ENCODE results near the gene CYP3A7.
"Not testable (repeated sequence)": the region's sequence is repeated elsewhere in the genome, so short reads cannot be mapped to it uniquely, and the experiment has no call there.

Gene CYP3A7

DNA sequence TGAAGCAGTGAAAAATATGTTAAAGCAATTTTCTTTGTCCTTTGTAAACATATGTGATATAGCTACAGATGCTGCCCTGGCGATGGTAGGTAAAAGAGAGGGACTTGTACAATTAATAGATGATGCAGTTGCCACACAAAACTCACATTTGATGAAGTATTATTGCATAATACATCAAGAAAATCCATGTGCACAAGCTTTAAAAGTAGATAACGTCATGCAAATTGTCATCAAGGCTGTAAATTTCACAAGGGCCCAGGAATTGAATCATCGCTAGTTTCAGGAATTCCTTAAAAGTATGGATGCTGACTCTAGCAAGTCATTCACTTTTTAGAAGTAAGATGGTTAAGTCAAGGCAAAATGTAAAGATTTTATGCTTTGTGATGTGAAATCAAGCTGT is 65.2 kb downstream of the CYP3A7 start:
- DNase-seq (ENCODE audit: low spot score): no peak
- TF ChIP-seq, protein P1, sequence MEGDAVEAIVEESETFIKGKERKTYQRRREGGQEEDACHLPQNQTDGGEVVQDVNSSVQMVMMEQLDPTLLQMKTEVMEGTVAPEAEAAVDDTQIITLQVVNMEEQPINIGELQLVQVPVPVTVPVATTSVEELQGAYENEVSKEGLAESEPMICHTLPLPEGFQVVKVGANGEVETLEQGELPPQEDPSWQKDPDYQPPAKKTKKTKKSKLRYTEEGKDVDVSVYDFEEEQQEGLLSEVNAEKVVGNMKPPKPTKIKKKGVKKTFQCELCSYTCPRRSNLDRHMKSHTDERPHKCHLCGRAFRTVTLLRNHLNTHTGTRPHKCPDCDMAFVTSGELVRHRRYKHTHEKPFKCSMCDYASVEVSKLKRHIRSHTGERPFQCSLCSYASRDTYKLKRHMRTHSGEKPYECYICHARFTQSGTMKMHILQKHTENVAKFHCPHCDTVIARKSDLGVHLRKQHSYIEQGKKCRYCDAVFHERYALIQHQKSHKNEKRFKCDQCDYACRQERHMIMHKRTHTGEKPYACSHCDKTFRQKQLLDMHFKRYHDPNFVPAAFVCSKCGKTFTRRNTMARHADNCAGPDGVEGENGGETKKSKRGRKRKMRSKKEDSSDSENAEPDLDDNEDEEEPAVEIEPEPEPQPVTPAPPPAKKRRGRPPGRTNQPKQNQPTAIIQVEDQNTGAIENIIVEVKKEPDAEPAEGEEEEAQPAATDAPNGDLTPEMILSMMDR (IDR thresholded peaks at IDR 0.05): no peak
- Histone ChIP-seq H3K27ac (no peak overlapping the region), H3K4me3 (no peak overlapping the region)

DNA sequence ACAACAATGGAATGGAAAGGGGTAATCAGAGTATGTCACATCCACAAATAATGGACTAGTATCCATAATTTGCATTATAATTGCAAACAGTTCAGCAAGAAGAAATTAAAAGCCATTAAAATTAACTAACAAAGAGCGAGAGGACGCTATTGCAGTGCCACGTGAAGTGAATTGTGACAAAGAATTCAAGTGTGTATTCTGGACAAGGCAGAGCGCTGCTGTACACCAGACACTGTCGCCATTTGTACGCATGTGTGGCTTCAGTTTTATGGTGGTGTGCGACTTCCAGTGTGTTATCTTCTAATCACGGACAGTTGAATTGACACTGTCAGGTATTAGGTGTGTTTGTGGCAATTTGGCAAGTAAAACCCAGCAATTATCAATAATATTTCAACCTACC is 66.5 kb downstream of the CYP3A7 start:
- Histone ChIP-seq H3K4me3 (no peak overlapping the region), H3K27ac (no peak overlapping the region)
- no peak for DNase-seq (ENCODE audit: low spot score)
- TF ChIP-seq, protein P1 (IDR thresholded peaks at IDR 0.05): no peak

DNA sequence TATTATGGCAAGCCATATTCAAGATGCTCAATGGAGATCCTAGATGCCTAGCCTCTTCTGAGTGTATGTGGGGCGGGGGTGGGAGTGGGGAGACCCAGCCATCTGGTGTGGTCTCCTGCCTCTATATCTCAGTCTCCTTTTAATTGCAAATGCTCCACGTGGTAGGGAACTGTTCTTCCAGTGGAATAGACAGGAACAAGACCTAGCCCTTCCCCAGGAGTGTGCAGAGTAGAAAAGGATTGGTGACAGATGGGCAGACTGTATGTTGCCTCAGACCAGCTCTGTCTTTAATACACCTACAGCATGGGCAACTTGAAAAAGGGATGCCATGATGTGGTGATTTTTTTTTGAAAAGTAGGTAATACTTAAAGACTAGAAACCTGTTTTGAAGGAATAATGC is 67.8 kb downstream of the CYP3A7 start:
- Histone ChIP-seq H3K27ac (no peak overlapping the region), H3K4me3 (no peak overlapping the region)
- no peak for DNase-seq (ENCODE audit: low spot score)
- TF ChIP-seq, protein P1 (IDR thresholded peaks at IDR 0.05): no peak

DNA sequence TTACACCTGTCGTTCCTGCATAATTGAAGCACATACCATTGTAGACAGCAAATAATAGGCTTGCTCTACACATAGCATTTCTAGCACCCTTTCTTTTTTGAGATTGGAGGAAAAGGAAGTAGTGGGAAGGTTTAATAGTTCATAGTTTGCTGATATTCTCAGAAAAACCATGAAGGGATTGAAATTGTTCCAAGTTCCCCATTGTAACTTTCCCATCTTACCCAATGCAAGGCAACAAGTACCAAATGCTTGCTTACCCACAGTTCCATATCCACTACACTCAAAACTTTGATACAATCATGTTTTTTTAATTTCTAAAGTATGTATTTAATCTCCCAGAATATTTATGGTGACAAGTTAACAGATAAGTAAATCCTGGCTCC is 69.0 kb downstream of the CYP3A7 start:
- TF ChIP-seq, protein P1 (IDR thresholded peaks at IDR 0.05): no peak
- Histone ChIP-seq H3K27ac (no peak overlapping the region), H3K4me3 (no peak overlapping the region)
- no peak for DNase-seq (ENCODE audit: low spot score)

DNA sequence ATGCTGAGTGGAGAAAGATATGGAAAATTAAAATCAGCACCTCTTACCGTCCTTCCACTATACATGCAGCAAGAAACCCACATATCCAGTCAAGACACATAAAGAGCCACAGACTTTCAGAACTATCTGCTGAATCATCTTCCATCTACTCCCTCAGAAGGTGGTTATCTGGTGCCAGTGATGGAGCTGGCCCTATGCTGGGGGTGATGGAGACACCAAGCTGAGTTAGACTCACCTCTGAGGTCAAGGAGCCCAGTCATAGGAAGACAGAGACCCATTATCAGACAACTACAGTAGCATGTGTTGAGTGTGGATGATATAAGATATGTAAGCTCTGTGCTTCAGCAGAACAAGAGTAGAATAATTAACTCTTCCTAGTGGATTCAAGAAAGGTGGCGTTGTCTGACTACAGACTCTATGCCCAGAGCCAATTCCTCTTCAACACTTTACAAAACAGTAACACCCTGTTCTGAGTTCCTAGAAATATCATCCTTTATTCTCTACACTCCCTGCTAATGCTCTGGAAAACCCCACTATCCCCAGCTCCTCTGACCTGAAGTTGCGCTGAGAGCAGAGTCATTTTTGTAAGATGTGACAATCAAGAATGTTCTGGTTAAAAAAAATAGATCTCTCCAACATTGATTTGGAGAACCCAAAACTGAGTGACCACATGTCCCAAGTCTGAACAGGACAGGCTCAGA is 69.5 kb downstream of the CYP3A7 start:
- TF ChIP-seq, protein P1 (IDR thresholded peaks at IDR 0.05): no peak
- H3K4me3 ChIP-seq: no peak overlapping the region
- DNase-seq (ENCODE audit: low spot score): no peak
- H3K27ac ChIP-seq: no peak overlapping the region

DNA sequence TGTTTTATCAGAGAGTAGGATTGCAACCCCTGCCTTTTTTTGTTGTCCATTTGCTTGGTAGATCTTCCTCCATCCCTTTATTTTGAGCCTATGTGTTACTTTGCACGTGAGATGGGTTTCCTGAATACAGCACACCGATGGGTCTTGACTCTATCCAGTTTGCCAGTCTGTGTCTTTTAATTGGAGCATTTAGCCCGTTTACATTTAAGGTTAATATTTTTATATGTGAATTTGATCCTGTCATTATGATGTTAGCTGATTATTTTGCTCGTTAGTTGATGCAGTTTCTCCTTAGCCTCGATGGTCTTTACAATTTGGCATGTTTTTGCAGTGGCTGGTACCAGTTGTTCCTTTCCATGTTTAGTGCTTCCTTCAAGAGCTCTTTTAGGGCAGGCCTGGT is 77.1 kb downstream of the CYP3A7 start:
- DNase-seq (ENCODE audit: low spot score); H3K27ac ChIP-seq; H3K4me3 ChIP-seq: not testable (repeated sequence)

Measured in coronary artery (tissue), 2 donors.